Measurements from ENCODE around the gene KRTAP2-3.

DNA sequence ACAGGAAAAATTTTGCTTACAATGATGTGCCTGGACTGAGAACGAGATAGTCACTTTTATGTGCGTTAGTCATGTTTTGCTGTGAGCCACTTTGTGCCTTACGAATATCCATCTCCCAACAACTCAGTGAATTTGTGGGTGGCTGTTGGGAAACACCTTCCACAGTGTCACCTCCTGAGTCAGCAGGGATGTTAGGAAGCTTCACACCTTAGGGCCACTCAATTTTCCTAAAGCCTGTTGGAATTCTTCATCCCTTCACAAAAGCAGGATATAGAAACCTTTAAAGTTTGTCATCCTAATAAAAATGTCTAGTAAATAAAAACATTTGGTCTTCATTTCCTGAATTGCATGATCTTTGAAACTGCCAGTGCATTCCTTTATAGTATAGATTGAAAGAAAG lies 46.7 kb downstream of the KRTAP2-3 start:
- TF ChIP-seq, protein P1, sequence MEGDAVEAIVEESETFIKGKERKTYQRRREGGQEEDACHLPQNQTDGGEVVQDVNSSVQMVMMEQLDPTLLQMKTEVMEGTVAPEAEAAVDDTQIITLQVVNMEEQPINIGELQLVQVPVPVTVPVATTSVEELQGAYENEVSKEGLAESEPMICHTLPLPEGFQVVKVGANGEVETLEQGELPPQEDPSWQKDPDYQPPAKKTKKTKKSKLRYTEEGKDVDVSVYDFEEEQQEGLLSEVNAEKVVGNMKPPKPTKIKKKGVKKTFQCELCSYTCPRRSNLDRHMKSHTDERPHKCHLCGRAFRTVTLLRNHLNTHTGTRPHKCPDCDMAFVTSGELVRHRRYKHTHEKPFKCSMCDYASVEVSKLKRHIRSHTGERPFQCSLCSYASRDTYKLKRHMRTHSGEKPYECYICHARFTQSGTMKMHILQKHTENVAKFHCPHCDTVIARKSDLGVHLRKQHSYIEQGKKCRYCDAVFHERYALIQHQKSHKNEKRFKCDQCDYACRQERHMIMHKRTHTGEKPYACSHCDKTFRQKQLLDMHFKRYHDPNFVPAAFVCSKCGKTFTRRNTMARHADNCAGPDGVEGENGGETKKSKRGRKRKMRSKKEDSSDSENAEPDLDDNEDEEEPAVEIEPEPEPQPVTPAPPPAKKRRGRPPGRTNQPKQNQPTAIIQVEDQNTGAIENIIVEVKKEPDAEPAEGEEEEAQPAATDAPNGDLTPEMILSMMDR (IDR thresholded peaks at IDR 0.05): no peak
- no peak for TF ChIP-seq EP300 (IDR thresholded peaks at IDR 0.05)
- no peak for TF ChIP-seq POLR2A (IDR thresholded peaks at IDR 0.05)

Measured in ovary (tissue), 3 donors.